Transverse colon (tissue), 4 donors: ENCODE data around the gene NME4. TPM values are rescaled to one million over a fixed set of nuclear protein-coding genes. Genes with fewer than 3 reads are reported as not detected.

Experiments
- DNase-seq: peaks from one replicate; pipeline ENCODE4 v3.0.0-alpha.2; 2019
- H3K27ac ChIP-seq, 4 donors: fragments of 200-600 bp; sonication (generic); 2 replicates each; pipeline ENCODE4 v1.5.1; 2016 to 2018; ENCODE audit warnings: inconsistent platforms in 4 of 4
- H3K27me3 ChIP-seq: fragments of 200-600 bp; sonication (generic); 2 replicates; pipeline ENCODE4 v1.5.1; 2017; ENCODE audit warnings: inconsistent platforms
- H3K36me3 ChIP-seq, 4 donors: fragments of 200-600 bp; sonication (generic); 2 replicates each; pipeline ENCODE4 v1.5.1; 2017 to 2019; ENCODE audit warnings: inconsistent platforms in 4 of 4
- H3K4me1 ChIP-seq, 4 donors: fragments of 200-600 bp; sonication (generic); 2 replicates each; pipeline ENCODE4 v1.5.1; 2017 to 2020; ENCODE audit warnings: inconsistent platforms in 4 of 4
- H3K4me3 ChIP-seq, 4 donors: fragments of 200-600 bp; sonication (generic); 1 replicate in 1 of 4; 2 replicates in 3 of 4; pipeline versions ENCODE4 v1.5.1 to v1.6.1; 2017 to 2019; ENCODE audit warnings: inconsistent platforms in 4 of 4
- H3K9me3 ChIP-seq, 2 donors: fragments of 200-600 bp; sonication (generic); 2 replicates each; pipeline ENCODE4 v1.5.1; 2017 to 2019; ENCODE audit warnings: inconsistent platforms in 2 of 2
- EP300 ChIP-seq: sonication (generic); formaldehyde crosslinking; IDR thresholded peaks from one replicate; pipeline ENCODE4 v1.6.1; 2017; ENCODE audit warnings: antibody characterized with exemption, low read depth
- POLR2A ChIP-seq: fragments of 450-650 bp; IDR thresholded peaks from one replicate; pipeline ENCODE4 v1.6.1; 2016; ENCODE audit warnings: antibody characterized with exemption, mild to moderate bottlenecking, moderate library complexity
- POLR2AphosphoS5 ChIP-seq, 3 donors: sonication (generic); formaldehyde crosslinking; IDR thresholded peaks; one replicate each; pipeline ENCODE4 v1.6.1; 2016; ENCODE audit warnings: antibody characterized with exemption in 3 of 3
- WGBS, 2 donors: methylation state at CpG; one replicate each; pipeline ENCODE4 v1.1.5; 2018; ENCODE audit warnings: low coverage in 1 of 2; 5-methylcytosine and 5-hydroxymethylcytosine counted together
- in situ Hi-C, 4 donors: fragments of 200-750 bp; cut with MboI; loops; one replicate each; pipeline versions ENCODE4 v1.15.0 to v1.15.1; 2017; ENCODE audit warnings: low sequenced_read_pairs in 3 of 4, low pct_ligation_motif_present in 1 of 4, low pct_unique_long_range_greater_than_20kb in 1 of 4
- intact Hi-C: fragments of 100-400 bp; cut with DNase I; formaldehyde crosslinking; loops from one replicate; pipeline ENCODE4 v1.15.1; 2023; ENCODE audit warnings: low total_unique reads
- total RNA-seq, 4 donors: library from RNA; depleted of rRNA; stranded (reverse); fragments of >200 nt; gene quantifications; one replicate each; pipeline ENCODE4 v1.1.0, GENCODE V29; 2016
- TF ChIP-seq, protein P1 (sequence below), 5 experiments: fragments of 200-600 bp in 3 of 5; fragments of 450-650 bp in 2 of 5; sonication (generic) in 3 of 5; IDR thresholded peaks; 1 replicate in 2 of 5; 2 replicates in 3 of 5; pipeline ENCODE4 v1.5.1; 2016 to 2017; ENCODE audit warnings: antibody characterized with exemption in 5 of 5, inconsistent platforms in 3 of 5, mild to moderate bottlenecking in 2 of 5, moderate library complexity in 1 of 5

The NME4 gene
- total RNA-seq, 4 donors from 2014 or later = 37.5 to 82.3 (median 58.1) TPM

DNA sequence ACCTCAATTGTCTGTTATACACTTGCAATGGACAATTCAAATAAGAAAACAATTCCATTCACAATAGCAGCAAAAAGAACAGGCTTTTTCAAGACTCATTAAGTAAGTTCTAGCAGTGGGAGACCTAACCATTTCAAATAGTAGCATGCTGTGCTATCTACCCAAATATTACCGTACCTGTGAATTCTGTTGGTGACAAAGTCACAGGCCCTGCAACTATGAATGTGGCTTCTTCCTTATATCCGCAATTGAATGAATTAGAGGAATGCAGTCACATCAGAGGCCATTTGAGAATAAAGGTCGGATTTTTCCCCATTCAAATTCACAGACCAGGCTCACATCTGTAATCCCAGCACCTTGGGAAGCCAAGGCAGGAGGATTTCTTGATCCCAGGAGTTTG lies 800 bp upstream of the NME4 start:
- DNase-seq = no peak
- H3K4me3 ChIP-seq = peak overlapping the region in 2 of 4 donors; percentile 68 to 81
- TF ChIP-seq, protein P1, sequence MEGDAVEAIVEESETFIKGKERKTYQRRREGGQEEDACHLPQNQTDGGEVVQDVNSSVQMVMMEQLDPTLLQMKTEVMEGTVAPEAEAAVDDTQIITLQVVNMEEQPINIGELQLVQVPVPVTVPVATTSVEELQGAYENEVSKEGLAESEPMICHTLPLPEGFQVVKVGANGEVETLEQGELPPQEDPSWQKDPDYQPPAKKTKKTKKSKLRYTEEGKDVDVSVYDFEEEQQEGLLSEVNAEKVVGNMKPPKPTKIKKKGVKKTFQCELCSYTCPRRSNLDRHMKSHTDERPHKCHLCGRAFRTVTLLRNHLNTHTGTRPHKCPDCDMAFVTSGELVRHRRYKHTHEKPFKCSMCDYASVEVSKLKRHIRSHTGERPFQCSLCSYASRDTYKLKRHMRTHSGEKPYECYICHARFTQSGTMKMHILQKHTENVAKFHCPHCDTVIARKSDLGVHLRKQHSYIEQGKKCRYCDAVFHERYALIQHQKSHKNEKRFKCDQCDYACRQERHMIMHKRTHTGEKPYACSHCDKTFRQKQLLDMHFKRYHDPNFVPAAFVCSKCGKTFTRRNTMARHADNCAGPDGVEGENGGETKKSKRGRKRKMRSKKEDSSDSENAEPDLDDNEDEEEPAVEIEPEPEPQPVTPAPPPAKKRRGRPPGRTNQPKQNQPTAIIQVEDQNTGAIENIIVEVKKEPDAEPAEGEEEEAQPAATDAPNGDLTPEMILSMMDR (IDR thresholded peaks at IDR 0.05) = no peak
- TF ChIP-seq POLR2AphosphoS5 (IDR thresholded peaks at IDR 0.05) (no peak), EP300 (no peak), POLR2A (no peak)
- H3K36me3 ChIP-seq = no peaks in the 10 kb centered on the region
- H3K4me1 ChIP-seq = peaks cover 6 to 33% (median 17%) of the 10 kb centered on the region in 4 donors
- H3K9me3 ChIP-seq = no peaks in the 10 kb centered on the region
- H3K27ac ChIP-seq = peak overlapping the region; percentile 79 to 93 (median 90)
- intact Hi-C loops (no loop called here), in situ Hi-C loops (no loop called here)
- 22 to 24% methylated on average over 2 to 3 of the region's 3 CpGs for WGBS, 2 donors
- no peaks in the 10 kb centered on the region for H3K27me3 ChIP-seq

DNA sequence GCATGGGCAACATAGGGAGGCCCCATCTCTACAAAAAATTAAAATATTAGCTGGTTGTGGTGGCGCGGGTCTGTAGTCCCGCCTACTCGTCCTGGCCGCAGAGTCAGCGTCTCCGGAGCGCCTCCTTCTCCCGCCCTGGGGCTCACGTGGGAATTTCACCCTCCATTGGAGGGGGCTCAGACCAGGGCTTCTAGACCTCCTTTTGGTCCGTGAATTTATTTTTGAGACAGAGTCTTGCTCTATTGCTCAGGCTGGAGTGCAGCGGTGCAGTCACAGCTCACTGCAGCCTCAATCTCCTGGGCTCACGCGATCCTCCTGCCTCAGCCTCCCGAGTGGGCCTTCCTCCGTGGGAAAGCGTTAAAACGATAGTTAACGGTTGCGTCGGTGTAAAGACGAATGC lies 394 bp upstream of the NME4 start:
- 3 to 4% methylated on average over 7 to 22 of the region's 22 CpGs for WGBS, 2 donors
- Histone ChIP-seq H3K27me3 (no peaks in the 10 kb centered on the region), H3K4me1 (peaks cover 6 to 33% (median 17%) of the 10 kb centered on the region in 4 donors), H3K9me3 (no peaks in the 10 kb centered on the region), H3K4me3 (peak overlapping the region; percentile 33 to 83 (median 74)), H3K27ac (peak overlapping the region; percentile 79 to 93 (median 90)), H3K36me3 (no peaks in the 10 kb centered on the region)
- TF ChIP-seq EP300 (no peak), POLR2AphosphoS5 (IDR thresholded peaks at IDR 0.05) (no peak), POLR2A (no peak)
- TF ChIP-seq, protein P1 (IDR thresholded peaks at IDR 0.05) = no peak
- intact Hi-C loops (no loop called here), in situ Hi-C loops (no loop called here)
- DNase-seq = peak; percentile 39

DNA sequence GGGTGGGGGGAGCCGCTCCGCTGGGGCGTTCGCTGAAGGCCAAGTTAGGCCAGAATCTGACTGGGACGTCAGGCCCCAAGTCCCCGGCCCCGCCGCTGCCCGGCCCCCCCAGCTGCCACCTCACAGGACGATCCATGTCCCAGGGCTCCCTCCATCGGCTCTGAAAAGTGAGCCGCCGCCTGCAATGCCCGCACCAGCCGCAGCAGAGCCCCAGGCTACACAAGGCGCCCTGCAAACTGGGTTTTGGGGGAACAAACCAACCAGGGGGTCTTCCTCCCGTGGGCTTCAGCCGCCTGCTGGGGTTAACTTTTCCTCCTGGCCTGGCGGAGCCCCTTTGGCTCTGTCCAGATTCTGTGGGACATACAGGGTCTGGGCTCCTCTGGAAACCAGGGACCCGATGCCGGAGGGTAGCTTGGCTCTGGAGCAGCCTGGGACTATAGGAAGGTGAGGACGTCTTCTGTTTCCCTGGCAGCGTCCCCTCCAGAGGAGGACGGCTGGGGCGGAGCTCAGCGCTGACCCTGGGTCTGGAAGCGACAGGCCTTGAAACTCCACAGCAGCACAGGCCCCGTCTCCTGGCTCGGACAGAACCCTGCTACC lies 835 bp downstream of the NME4 start:
- WGBS, 2 donors = 41 to 50% methylated on average over 3 to 11 of the region's 29 CpGs
- Histone ChIP-seq H3K9me3 (no peaks in the 10 kb centered on the region), H3K27me3 (no peaks in the 10 kb centered on the region), H3K27ac (peak overlapping the region; percentile 79 to 93 (median 90)), H3K4me1 (peaks cover 6 to 40% (median 21%) of the 10 kb centered on the region in 4 donors), H3K4me3 (peak overlapping the region in 3 of 4 donors; percentile 68 to 83 (median 81)), H3K36me3 (no peaks in the 10 kb centered on the region)
- no peak for TF ChIP-seq EP300
- no peak for TF ChIP-seq POLR2AphosphoS5 (IDR thresholded peaks at IDR 0.05)
- TF ChIP-seq, protein P1 (IDR thresholded peaks at IDR 0.05) = peak; percentile 51 to 80 (median 56)
- in situ Hi-C loops (no loop called here), intact Hi-C loops (no loop called here)
- DNase-seq = peak; percentile 81

DNA sequence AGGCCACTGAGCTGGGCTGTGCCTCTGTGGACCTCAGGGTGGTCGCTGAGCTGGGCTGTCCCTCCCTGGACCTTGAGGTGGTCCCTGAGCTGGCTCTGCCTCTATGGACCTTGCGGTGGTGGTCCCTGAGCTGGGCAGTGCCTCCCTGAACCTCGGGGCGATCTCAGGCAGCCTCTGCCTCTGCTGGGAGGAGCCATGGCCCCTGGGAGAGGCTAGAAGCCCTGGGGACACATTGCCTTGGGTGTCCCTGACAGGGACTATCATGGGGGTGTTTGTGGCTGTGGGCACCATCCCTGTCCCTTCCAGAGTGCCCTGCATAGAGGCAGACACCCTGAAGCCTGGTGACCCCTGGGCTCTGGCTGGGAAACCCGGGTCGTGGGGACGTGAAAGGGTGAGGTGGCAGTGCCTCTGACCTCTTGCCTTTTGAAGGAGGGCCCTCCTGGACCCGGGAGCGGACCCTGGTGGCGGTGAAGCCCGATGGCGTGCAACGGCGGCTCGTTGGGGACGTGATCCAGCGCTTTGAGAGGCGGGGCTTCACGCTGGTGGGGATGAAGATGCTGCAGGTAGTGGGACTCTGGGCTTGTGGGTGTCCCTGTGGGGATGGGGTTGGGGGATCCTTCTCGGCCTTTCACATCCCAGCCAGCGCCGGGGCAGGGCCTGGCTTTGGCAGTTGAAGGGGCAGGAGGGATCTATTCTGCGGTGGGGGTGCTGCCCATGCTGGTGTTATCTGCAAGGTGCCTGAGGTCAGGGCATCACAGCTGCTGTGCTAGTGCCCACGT lies 1.8 kb downstream of the NME4 start:
- intact Hi-C loops (no loop called here), in situ Hi-C loops (no loop called here)
- no peak for DNase-seq
- no peaks in the 10 kb centered on the region for H3K27me3 ChIP-seq
- no peak overlapping the region for H3K4me3 ChIP-seq
- H3K36me3 ChIP-seq = no peaks in the 10 kb centered on the region
- H3K9me3 ChIP-seq = no peaks in the 10 kb centered on the region
- TF ChIP-seq, protein P1 (IDR thresholded peaks at IDR 0.05) = no peak
- TF ChIP-seq POLR2AphosphoS5 (IDR thresholded peaks at IDR 0.05) (no peak), POLR2A (no peak), EP300 (no peak)
- H3K27ac ChIP-seq = peak overlapping the region; percentile 79 to 93 (median 90)
- peaks cover 6 to 44% (median 21%) of the 10 kb centered on the region in 4 donors for H3K4me1 ChIP-seq
- WGBS, 2 donors = 83% methylated on average over 22 of the region's 24 CpGs; no CpG with 5 or more reads in 1 of the 2 donors
